CD4-positive, alpha-beta T cell treated with Interleukin-10 for 1 hour (primary cell): ENCODE data around the gene RBMS1.

Experiments used
- DNase-seq: peaks from one replicate; pipeline ENCODE4 v3.0.0-alpha.2; 2020

The RBMS1 gene

GRCh38 chr2:160406591-160407392, 86.8 kb downstream of the RBMS1 start:
- peak; percentile 88 for DNase-seq

GRCh38 chr2:160405077-160405867, 88.3 kb downstream of the RBMS1 start:
- no peak for DNase-seq

- no peak for DNase-seq
Measured at GRCh38 chr2:160402997-160403979, 90.3 kb downstream of the RBMS1 start.

GRCh38 chr2:160402501-160402900, 91.1 kb downstream of the RBMS1 start:
- DNase-seq = no peak

- DNase-seq = no peak
Measured at GRCh38 chr2:160401895-160402294, 91.7 kb downstream of the RBMS1 start.

- no peak for DNase-seq
Measured at GRCh38 chr2:160399880-160400279, 93.7 kb downstream of the RBMS1 start.

- no peak for DNase-seq
Measured at GRCh38 chr2:160397530-160397865, 96.1 kb downstream of the RBMS1 start.

GRCh38 chr2:160394153-160394552, 99.5 kb downstream of the RBMS1 start:
- DNase-seq = peak; percentile 66

- DNase-seq = no peak
Measured at GRCh38 chr2:160392201-160392600, 101.4 kb downstream of the RBMS1 start.

GRCh38 chr2:160390544-160391455, 102.8 kb downstream of the RBMS1 start:
- DNase-seq = no peak

GRCh38 chr2:160389875-160390274, 103.7 kb downstream of the RBMS1 start:
- no peak for DNase-seq

- DNase-seq = peak; percentile 51
Measured at GRCh38 chr2:160388464-160389263, 104.9 kb downstream of the RBMS1 start.

- no peak for DNase-seq
Measured at GRCh38 chr2:160387558-160388262, 105.9 kb downstream of the RBMS1 start.

GRCh38 chr2:160384791-160385190, 108.8 kb downstream of the RBMS1 start:
- DNase-seq = no peak

- no peak for DNase-seq
Measured at GRCh38 chr2:160381425-160381951, 112.1 kb downstream of the RBMS1 start.

- no peak for DNase-seq
Measured at GRCh38 chr2:160380611-160381010, 113.0 kb downstream of the RBMS1 start.

GRCh38 chr2:160380000-160380570, 113.5 kb downstream of the RBMS1 start:
- no peak for DNase-seq

GRCh38 chr2:160379399-160379798, 114.2 kb downstream of the RBMS1 start:
- DNase-seq = no peak

- DNase-seq = no peak
Measured at GRCh38 chr2:160377204-160377995, 116.2 kb downstream of the RBMS1 start.
